ENCODE measurements around the gene RPS28. TPM values are rescaled to one million over a fixed set of nuclear protein-coding genes. Genes with fewer than 3 reads are reported as not detected.
A peak's percentile ranks its signal among the peaks of the same experiment; 100 is the strongest.
"Not testable (repeated sequence)": the region's sequence is repeated elsewhere in the genome, so short reads cannot be mapped to it uniquely, and the experiment has no call there.

The RPS28 gene
- total RNA-seq, 1 experiment from 2014 or later, result 1,515 TPM

DNA sequence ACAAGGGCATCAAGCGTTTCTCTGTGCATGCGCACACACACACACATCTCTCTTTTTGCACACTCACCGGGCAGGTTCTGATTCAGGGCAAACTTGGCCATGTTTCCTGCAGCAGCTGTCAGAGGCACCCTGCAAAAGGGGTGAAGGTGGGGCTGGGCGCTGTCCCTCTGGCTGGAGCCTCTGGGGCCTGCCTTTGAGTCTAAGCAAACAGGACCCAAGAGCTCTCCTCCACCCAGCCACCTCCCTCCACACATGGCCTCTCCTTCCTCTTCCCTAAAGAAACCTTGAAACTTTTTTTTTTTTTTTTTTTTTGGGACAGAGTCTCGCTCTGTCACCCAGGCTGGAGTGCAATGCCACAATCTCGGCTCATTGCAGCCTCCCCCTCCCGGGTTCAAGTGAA, 16.4 kb downstream of the RPS28 start:
- no peak for DNase-seq
- intact Hi-C loops (cut with micrococcal nuclease; ENCODE audit: unreplicated experiment), result no loop called here
- Histone ChIP-seq H3K4me1 (peaks cover 8% of the 10 kb centered on the region), H3K9me3 (no peaks in the 10 kb centered on the region), H3K27me3 (replicated peaks; ENCODE audit: control insufficient read depth, insufficient read depth, low read length) (peaks cover 1% of the 10 kb centered on the region; the same call in 1 of the 2 replicates), H3K4me3 (ENCODE audit: low read depth, low read length) (no peak overlapping the region), H3K36me3 (ENCODE audit: control insufficient read depth, insufficient read depth, low read length) (no peaks in the 10 kb centered on the region)
- BruUV-seq (replicated peaks), result no TSS peak
- ChIA-PET POLR2A (no interaction called here), CTCF (no interaction called here)
- no peaks in the 10 kb centered on the region for H3K9me3 Mint-ChIP-seq (ENCODE audit: unreplicated experiment)
- peaks cover 3% of the 10 kb centered on the region for H3K27me3 Mint-ChIP-seq (ENCODE audit: insufficient read depth, unreplicated experiment)
- no peak overlapping the region for H3K27ac Mint-ChIP-seq (ENCODE audit: unreplicated experiment)
- TF ChIP-seq, protein P1, sequence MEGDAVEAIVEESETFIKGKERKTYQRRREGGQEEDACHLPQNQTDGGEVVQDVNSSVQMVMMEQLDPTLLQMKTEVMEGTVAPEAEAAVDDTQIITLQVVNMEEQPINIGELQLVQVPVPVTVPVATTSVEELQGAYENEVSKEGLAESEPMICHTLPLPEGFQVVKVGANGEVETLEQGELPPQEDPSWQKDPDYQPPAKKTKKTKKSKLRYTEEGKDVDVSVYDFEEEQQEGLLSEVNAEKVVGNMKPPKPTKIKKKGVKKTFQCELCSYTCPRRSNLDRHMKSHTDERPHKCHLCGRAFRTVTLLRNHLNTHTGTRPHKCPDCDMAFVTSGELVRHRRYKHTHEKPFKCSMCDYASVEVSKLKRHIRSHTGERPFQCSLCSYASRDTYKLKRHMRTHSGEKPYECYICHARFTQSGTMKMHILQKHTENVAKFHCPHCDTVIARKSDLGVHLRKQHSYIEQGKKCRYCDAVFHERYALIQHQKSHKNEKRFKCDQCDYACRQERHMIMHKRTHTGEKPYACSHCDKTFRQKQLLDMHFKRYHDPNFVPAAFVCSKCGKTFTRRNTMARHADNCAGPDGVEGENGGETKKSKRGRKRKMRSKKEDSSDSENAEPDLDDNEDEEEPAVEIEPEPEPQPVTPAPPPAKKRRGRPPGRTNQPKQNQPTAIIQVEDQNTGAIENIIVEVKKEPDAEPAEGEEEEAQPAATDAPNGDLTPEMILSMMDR (IDR thresholded peaks at IDR 0.05; ENCODE audit: insufficient read depth in 1 of 2, low read depth in 1 of 2, low read length in 1 of 2, severe bottlenecking in 1 of 2, unreplicated experiment in 1 of 2), result no peak
- H3K36me3 Mint-ChIP-seq (ENCODE audit: insufficient read depth, unreplicated experiment), result no peaks in the 10 kb centered on the region
- H3K4me3 Mint-ChIP-seq (ENCODE audit: unreplicated experiment), result no peak overlapping the region
- no peaks in the 10 kb centered on the region for H3K4me1 Mint-ChIP-seq (ENCODE audit: low read depth, unreplicated experiment)

DNA sequence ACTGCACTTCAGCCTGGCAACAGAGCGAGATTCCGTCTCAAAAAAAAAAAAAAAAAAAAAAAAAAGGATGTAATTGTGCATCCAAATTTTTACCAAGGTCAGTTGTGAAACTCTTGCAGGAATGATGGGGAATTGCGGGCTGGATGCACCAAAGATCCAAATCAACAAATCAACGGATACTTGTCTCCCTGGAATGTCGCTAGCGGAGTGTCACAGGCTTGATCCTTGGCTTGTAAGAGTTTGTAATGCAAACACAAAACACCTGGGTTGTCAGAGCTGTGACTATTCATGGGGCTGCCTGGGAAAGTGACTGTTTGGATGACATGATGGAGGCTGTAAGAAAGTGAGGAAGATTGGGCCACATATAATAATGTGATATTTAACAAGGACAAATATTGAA, 17.5 kb downstream of the RPS28 start:
- no peaks in the 10 kb centered on the region for H3K36me3 ChIP-seq (ENCODE audit: control insufficient read depth, insufficient read depth, low read length)
- intact Hi-C loops (cut with micrococcal nuclease; ENCODE audit: unreplicated experiment), result no loop called here
- H3K4me1 ChIP-seq, result peaks cover 10% of the 10 kb centered on the region
- peaks cover 1% of the 10 kb centered on the region; the same call in 1 of the 2 replicates for H3K27me3 ChIP-seq (replicated peaks; ENCODE audit: control insufficient read depth, insufficient read depth, low read length)
- BruUV-seq (replicated peaks), result no TSS peak
- TF ChIP-seq, protein P1 (IDR thresholded peaks at IDR 0.05; ENCODE audit: insufficient read depth in 1 of 2, low read depth in 1 of 2, low read length in 1 of 2, severe bottlenecking in 1 of 2, unreplicated experiment in 1 of 2), result no peak
- Mint-ChIP-seq H3K36me3 (ENCODE audit: insufficient read depth, unreplicated experiment) (no peaks in the 10 kb centered on the region), H3K27me3 (ENCODE audit: insufficient read depth, unreplicated experiment) (no peaks in the 10 kb centered on the region), H3K4me3 (ENCODE audit: unreplicated experiment) (no peak overlapping the region), H3K9me3 (ENCODE audit: unreplicated experiment) (no peaks in the 10 kb centered on the region), H3K4me1 (ENCODE audit: low read depth, unreplicated experiment) (no peaks in the 10 kb centered on the region), H3K27ac (ENCODE audit: unreplicated experiment) (no peak overlapping the region)
- no peak overlapping the region for H3K4me3 ChIP-seq (ENCODE audit: low read depth, low read length)
- DNase-seq, result no peak
- no peaks in the 10 kb centered on the region for H3K9me3 ChIP-seq
- POLR2A ChIA-PET, result no interaction called here
- CTCF ChIA-PET, result no interaction called here

DNA sequence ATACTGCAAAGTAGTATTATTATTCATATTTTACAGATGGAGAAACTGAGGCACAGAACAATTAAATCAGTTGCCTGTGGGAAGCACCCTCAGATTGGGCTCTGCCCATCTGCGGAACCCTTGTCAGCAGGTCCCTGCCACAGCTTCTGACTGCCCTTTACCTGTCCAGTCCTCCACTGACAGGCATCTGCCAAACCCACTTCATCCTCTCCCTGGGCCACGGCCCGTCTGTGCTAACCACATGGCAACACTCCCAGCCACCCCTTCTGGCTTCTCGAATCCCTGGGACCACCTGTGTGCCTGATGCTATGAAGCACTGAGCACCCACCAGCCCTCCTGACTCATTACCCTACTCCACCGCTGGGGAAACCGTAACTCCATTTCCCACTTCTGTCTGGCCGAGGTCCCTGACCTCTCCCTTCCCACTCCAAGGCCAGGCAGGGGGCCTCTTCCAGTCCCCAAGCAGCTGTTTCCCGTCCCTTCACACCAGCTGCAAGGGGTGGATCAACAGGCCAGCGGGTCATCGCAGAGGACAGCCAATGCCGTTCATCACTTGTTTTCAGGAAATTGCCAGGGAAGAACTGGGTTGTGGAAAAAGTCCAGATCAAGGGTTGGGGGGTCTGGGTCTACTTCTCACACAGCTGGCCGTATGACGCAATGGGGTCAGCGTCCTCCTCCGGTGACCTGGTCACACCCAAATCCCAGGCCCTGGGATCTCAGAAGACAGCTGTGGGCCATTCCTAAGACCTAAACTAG, 19.2 kb downstream of the RPS28 start:
- intact Hi-C loops (cut with micrococcal nuclease; ENCODE audit: unreplicated experiment), result no loop called here
- DNase-seq, result peak in 1 of 2 experiments; percentile 41
- no peak overlapping the region for H3K4me3 Mint-ChIP-seq (ENCODE audit: unreplicated experiment)
- Histone ChIP-seq H3K36me3 (ENCODE audit: control insufficient read depth, insufficient read depth, low read length) (no peaks in the 10 kb centered on the region), H3K4me3 (ENCODE audit: low read depth, low read length) (no peak overlapping the region), H3K9me3 (no peaks in the 10 kb centered on the region), H3K4me1 (peaks cover 10% of the 10 kb centered on the region), H3K27me3 (replicated peaks; ENCODE audit: control insufficient read depth, insufficient read depth, low read length) (no peaks in the 10 kb centered on the region)
- no peaks in the 10 kb centered on the region for H3K36me3 Mint-ChIP-seq (ENCODE audit: insufficient read depth, unreplicated experiment)
- TF ChIP-seq, protein P1 (IDR thresholded peaks at IDR 0.05; ENCODE audit: insufficient read depth in 1 of 2, low read depth in 1 of 2, low read length in 1 of 2, severe bottlenecking in 1 of 2, unreplicated experiment in 1 of 2), result peak in 1 of 2 experiments; percentile 8
- no peaks in the 10 kb centered on the region for H3K9me3 Mint-ChIP-seq (ENCODE audit: unreplicated experiment)
- no peaks in the 10 kb centered on the region for H3K4me1 Mint-ChIP-seq (ENCODE audit: low read depth, unreplicated experiment)
- ChIA-PET POLR2A (no interaction called here), CTCF (interaction anchor here (0.6 kb wide), 1 partner anchor 323 kb away, joined by 9 read pairs; no protein-coding TSS in a partner anchor)
- H3K27me3 Mint-ChIP-seq (ENCODE audit: insufficient read depth, unreplicated experiment), result no peaks in the 10 kb centered on the region
- peak overlapping the region; percentile 40 for H3K27ac Mint-ChIP-seq (ENCODE audit: unreplicated experiment)
- BruUV-seq (replicated peaks), result no TSS peak

DNA sequence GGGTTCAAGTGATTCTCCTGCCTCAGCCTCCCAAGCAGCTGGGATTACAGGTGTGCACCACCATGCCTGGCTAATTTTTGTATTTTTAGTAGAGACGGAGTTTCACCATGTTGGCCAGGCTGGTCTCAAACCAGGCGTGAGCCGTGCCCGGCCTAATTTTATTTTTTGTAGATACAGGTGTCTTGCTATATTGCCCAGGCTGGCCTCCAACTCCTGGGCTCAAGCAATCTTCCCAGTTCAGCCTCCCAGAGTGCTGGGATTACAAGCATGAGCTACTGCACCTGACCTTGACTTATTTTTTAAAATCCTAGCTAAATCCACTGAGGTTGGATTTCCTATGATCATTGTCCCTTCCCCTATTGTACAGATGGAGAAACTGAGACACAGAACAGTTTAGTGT, 20.2 kb downstream of the RPS28 start:
- H3K27me3 Mint-ChIP-seq (ENCODE audit: insufficient read depth, unreplicated experiment); H3K4me3 Mint-ChIP-seq (ENCODE audit: unreplicated experiment); H3K36me3 Mint-ChIP-seq (ENCODE audit: insufficient read depth, unreplicated experiment); H3K27ac Mint-ChIP-seq (ENCODE audit: unreplicated experiment); BruUV-seq (replicated peaks); H3K4me1 ChIP-seq; H3K4me3 ChIP-seq (ENCODE audit: low read depth, low read length); intact Hi-C loops (cut with micrococcal nuclease; ENCODE audit: unreplicated experiment); H3K27me3 ChIP-seq (replicated peaks; ENCODE audit: control insufficient read depth, insufficient read depth, low read length); H3K9me3 ChIP-seq; H3K36me3 ChIP-seq (ENCODE audit: control insufficient read depth, insufficient read depth, low read length); H3K4me1 Mint-ChIP-seq (ENCODE audit: low read depth, unreplicated experiment); DNase-seq; H3K9me3 Mint-ChIP-seq (ENCODE audit: unreplicated experiment): not testable (repeated sequence)
- ChIA-PET CTCF (interaction anchor here (0.7 kb wide), 1 partner anchor 164 kb away, joined by 4 read pairs; no protein-coding TSS in a partner anchor), POLR2A (interaction anchor here (0.8 kb wide), 1 partner anchor 49 kb away, joined by 8 read pairs; the partner anchor contains the start of gene RAB11B)

All from Caco-2 (cell line).